ENCODE data around the gene CACNA1C.

GRCh38 chr12:2498964-2499500, 446.2 kb downstream of the CACNA1C start:
- no peak for TF ChIP-seq CTCF (conservative IDR thresholded peaks at IDR 0.05 in 1 of 2, IDR thresholded peaks at IDR 0.05 in 1 of 2; ENCODE audit: extremely low read depth in 1 of 2, insufficient read depth in 1 of 2, low read depth in 1 of 2, low read length in 2 of 2)
- TF ChIP-seq EZH2 (IDR thresholded peaks at IDR 0.05; ENCODE audit: borderline replicate concordance, low read length): no peak
